GM21786 (cell line): ENCODE data around the gene NTF4.

Experiments used
- ATAC-seq: cut with Tn5 transposase; IDR thresholded peaks from one replicate; pipeline ENCODE4 v1.9.1; 2021; ENCODE audit not compliant: unreplicated experiment

The NTF4 gene

GRCh38 chr19:49064768-49065611 is at the start of gene NTF4:
TSS of gene NTF4 (minus strand) at chr19:49064818. CDS start at chr19:49061997, 2,821 bp downstream.
- no peak for ATAC-seq

DNA sequence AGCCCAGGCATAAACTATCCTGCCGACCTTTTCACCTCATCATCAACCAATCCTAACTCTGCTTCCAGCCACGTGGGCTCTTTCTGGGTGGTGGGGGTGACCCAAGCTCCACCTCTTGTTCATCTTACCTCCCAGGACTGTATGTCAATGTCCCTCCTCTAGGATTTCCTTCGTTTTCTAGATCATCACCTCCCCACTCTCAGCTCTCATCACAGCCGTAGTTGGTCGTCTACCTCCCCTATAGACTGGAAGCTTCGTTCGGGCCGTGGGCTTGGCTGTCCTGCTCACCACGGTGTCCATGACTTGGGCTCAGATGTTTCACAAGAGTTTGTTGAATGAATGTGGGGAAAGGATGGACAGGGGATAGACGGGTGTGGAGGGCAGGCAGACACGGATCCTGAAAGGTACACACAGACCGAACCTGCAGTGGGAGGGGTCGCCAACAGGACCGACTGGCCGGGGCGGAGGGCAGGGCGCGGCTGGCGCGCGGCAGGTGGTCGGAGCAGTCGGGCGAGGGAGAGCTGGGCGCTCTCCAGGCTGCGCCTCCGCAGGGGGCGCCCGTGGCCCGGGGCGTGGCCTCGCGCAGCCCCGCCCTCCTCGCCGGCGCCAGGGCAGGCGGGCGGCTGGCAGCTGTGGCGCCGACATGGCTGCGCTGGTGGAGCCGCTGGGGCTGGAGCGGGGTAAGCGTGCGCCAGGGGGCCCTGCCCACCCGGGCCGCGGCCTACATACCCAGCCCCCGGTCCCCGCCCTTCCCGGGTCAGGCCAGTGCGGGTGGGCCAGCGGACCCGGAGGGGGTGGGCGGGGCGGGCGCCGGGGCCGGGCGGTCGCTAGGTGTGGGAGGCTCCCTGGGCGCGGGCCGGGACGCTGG is 49.4 kb upstream of the NTF4 start, which contains the start of gene LIN7B:
TSS of gene LIN7B (plus strand) at position 609 of the 868 bp plus-strand sequence. CDS start at position 644, 35 bp downstream.
- ATAC-seq, result no peak

GRCh38 chr19:49111218-49111998 is 46.8 kb upstream of the NTF4 start:
- ATAC-seq, result no peak

- ATAC-seq, result no peak
Observed at GRCh38 chr19:49110567-49110966, 45.9 kb upstream of the NTF4 start.

- ATAC-seq, result no peak
Observed at GRCh38 chr19:49109569-49110233, 45.1 kb upstream of the NTF4 start.

DNA sequence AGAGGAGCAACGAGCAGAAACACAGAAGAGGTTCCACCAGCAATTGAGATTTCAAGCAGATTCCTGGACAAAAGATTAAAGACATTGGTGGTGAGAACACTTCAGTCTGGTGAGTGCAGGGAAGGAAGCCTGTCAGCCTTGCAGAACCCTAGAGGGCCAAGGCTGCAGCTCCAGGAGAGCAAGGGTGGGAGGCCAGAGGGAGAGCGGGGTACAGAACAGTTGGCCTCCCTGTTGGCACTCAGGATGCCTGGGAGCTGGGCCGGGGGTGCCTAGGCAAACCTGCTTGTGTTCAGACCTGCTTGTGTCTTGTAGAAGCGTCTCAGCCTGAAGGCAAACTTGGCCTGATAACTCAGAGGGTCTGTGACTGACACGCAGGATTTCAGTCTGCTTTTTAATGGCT is 44.4 kb upstream of the NTF4 start:
- ATAC-seq, result no peak

DNA sequence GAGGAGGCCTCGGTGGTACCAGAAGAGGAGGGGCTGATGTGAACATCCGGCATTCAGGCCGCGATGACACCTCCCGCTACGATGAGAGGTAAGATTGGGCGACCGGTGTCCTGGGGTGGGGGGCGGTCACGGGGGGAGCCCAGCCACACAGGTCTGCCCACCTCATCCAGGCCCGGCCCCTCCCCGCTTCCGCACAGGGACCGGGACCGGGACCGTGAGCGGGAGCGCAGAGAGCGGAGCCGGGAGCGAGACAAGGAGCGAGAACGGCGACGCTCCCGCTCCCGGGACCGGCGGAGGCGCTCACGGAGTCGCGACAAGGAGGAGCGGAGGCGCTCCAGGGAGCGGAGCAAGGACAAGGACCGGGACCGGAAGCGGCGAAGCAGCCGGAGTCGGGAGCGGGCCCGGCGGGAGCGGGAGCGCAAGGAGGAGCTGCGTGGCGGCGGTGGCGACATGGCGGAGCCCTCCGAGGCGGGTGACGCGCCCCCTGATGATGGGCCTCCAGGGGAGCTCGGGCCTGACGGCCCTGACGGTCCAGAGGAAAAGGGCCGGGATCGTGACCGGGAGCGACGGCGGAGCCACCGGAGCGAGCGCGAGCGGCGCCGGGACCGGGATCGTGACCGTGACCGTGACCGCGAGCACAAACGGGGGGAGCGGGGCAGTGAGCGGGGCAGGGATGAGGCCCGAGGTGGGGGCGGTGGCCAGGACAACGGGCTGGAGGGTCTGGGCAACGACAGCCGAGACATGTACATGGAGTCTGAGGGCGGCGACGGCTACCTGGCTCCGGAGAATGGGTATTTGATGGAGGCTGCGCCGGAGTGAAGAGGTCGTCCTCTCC is 43.2 kb upstream of the NTF4 start:
- no peak for ATAC-seq

GRCh38 chr19:49106648-49107135 is 42.1 kb upstream of the NTF4 start:
- no peak for ATAC-seq

- no peak for ATAC-seq
Observed at GRCh38 chr19:49104229-49104864, 39.7 kb upstream of the NTF4 start.

DNA sequence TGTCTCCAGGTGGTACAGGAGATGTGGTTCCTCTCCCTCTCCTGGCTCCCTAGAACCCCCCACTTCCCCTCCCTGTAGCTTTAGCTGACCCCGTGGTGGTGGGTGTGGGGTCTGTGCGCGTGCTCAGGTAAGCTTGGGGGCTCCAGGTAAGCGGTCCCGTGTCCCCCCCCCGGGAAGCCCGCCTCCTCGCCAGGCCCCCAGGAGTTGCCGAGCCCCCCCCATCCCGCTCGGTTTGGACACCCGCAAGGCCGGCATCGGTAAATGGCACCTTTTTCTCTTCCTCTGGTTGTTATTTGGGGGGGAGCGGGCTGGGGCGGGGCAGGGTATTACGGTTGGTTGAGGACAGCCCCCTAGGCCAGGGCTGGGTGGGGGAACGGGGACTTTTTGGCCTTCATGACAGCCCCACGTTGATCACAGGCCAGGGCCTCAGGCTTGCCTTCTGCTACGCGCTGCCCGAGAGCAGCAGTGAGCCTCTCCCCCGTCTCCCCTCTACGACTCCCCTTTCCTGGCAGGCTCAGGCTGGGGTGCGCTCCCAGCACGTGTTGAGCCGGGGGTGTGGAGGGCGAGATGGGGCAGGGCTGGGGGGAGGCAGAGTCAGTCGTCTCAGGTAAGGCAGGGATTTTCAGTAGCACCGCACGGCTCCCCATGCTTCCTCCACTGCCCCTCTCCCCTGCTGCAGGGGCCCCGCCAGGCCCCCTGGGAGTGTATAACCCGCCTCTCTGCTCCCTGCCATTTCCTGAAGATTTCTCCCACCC is 38.9 kb upstream of the NTF4 start:
- no peak for ATAC-seq

GRCh38 chr19:49102303-49102702 is 37.7 kb upstream of the NTF4 start:
- ATAC-seq, result no peak

DNA sequence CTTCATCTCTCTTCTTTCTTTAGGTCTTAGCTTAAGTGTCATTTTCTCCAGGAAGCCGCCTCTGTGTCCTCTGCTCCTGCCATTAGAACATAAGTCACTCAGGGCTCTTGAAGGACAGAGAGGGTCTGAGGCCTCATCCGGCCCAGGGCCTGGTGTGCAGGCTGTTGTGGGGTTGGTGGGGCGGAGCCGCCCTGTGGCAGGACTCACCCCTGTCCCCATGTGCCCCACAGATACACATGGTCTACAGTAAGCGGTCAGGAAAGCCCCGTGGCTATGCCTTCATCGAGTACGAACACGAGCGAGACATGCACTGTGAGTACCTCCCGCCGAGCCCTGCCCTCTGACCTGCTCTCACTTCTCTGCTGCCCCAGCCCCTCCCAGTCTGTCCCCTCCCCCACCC is 36.5 kb upstream of the NTF4 start:
- ATAC-seq, result no peak

- no peak for ATAC-seq
Observed at GRCh38 chr19:49098795-49099194, 34.2 kb upstream of the NTF4 start.

DNA sequence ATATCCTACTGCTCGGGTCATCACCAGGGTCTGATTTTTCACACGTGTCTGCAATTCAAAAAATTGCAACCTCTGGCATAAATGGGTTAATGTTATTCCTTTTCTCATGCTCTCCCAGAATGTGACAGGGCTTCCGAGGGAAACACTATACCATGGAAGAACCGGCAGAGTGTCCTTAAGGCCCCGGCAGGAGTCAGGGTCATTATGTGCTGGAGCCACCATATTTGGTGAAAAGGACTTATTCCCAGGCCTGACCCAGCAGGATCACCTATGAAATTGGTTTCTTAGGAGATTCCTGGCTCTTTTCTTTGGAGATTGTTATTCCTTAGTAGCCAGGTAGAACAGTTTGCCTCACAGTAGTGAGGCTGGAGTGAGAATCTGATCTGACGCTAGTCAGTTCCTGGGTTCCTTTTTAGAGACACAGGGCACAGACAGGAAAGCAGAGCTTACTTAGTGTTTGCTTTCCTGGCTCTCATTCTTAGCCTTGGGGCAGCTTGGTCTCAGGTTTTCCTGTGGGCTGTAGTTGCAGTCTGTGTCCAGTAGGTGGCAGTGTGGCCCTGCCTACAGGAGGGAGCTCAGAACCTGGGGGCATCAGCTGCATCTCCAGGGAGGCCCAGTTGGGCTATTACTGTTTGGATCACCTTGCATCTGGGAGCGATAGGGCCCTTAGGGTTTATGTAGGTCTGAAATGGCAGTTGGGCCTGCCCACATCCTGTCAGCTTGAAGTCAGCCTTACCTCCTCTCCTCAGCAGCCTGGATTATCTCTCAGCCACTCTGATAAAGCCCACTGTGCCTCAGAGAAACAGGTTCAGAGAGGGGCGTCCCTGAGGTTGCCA is 33.1 kb upstream of the NTF4 start:
- ATAC-seq, result no peak

- ATAC-seq, result no peak
Observed at GRCh38 chr19:49094505-49095482, 30.2 kb upstream of the NTF4 start.

- no peak for ATAC-seq
Observed at GRCh38 chr19:49092686-49093085, 28.1 kb upstream of the NTF4 start.
